ENCODE measurements around the gene CLEC14A.

The CLEC14A gene

DNA sequence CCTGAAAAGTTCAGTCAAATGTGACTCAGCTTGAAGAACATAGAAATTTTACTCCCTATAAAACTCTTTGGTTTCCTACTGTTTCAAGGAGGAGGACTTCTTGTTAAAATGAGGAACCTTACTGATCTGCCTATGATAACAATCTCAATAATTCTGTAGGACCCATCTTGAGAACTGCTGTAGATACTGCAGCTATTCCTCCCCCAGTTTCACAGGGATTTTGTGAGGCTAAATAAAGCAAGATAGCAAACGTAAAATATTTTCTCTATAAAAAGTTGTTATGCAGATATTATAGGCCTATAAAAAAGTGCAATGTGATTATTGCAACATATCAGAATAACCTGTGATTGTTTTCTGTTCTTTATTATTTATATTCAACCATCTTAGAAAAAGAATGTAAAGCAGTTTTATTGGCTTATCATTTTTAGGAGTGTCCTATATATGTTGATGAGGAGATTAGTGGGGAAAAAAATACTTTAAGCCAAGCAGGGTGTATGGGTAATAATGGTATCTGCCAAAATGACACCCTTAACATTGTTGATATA is 12.1 kb downstream of the CLEC14A start:
- TF ChIP-seq, protein P1, sequence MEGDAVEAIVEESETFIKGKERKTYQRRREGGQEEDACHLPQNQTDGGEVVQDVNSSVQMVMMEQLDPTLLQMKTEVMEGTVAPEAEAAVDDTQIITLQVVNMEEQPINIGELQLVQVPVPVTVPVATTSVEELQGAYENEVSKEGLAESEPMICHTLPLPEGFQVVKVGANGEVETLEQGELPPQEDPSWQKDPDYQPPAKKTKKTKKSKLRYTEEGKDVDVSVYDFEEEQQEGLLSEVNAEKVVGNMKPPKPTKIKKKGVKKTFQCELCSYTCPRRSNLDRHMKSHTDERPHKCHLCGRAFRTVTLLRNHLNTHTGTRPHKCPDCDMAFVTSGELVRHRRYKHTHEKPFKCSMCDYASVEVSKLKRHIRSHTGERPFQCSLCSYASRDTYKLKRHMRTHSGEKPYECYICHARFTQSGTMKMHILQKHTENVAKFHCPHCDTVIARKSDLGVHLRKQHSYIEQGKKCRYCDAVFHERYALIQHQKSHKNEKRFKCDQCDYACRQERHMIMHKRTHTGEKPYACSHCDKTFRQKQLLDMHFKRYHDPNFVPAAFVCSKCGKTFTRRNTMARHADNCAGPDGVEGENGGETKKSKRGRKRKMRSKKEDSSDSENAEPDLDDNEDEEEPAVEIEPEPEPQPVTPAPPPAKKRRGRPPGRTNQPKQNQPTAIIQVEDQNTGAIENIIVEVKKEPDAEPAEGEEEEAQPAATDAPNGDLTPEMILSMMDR (IDR thresholded peaks at IDR 0.05; ENCODE audit: low read depth, low read length, missing control alignments) = no peak
- in situ Hi-C loops (cut with HindIII; ENCODE audit: low pct_ligation_motif_present, low sequenced_read_pairs) = no loop called here
- H3K4me3 ChIP-seq (ENCODE audit: low read depth, low read length) = no peak overlapping the region
- H3K27ac ChIP-seq = no peak overlapping the region
- no peaks in the 10 kb centered on the region for H3K27me3 ChIP-seq (replicated peaks)
- DNase-seq = no peak
- no peaks in the 10 kb centered on the region for H3K36me3 ChIP-seq (replicated peaks)

- Histone ChIP-seq H3K27ac (no peak overlapping the region), H3K4me3 (ENCODE audit: low read depth, low read length) (no peak overlapping the region), H3K27me3 (replicated peaks) (no peaks in the 10 kb centered on the region), H3K36me3 (replicated peaks) (no peaks in the 10 kb centered on the region)
- TF ChIP-seq, protein P1 (IDR thresholded peaks at IDR 0.05; ENCODE audit: low read depth, low read length, missing control alignments) = no peak
- no peak for DNase-seq
- in situ Hi-C loops (cut with HindIII; ENCODE audit: low pct_ligation_motif_present, low sequenced_read_pairs) = no loop called here
Measured at GRCh38 chr14:38238878-38239277, 17.0 kb downstream of the CLEC14A start.

GRCh38 chr14:38238332-38238731 is 17.6 kb downstream of the CLEC14A start:
- TF ChIP-seq, protein P1 (IDR thresholded peaks at IDR 0.05; ENCODE audit: low read depth, low read length, missing control alignments) = no peak
- Histone ChIP-seq H3K27ac (no peak overlapping the region), H3K27me3 (replicated peaks) (no peaks in the 10 kb centered on the region), H3K36me3 (replicated peaks) (no peaks in the 10 kb centered on the region), H3K4me3 (ENCODE audit: low read depth, low read length) (no peak overlapping the region)
- DNase-seq = no peak
- in situ Hi-C loops (cut with HindIII; ENCODE audit: low pct_ligation_motif_present, low sequenced_read_pairs) = no loop called here

- H3K36me3 ChIP-seq (replicated peaks) = no peaks in the 10 kb centered on the region
- H3K27me3 ChIP-seq (replicated peaks) = no peaks in the 10 kb centered on the region
- no peak for DNase-seq
- H3K27ac ChIP-seq = no peak overlapping the region
- no peak overlapping the region for H3K4me3 ChIP-seq (ENCODE audit: low read depth, low read length)
- TF ChIP-seq, protein P1 (IDR thresholded peaks at IDR 0.05; ENCODE audit: low read depth, low read length, missing control alignments) = no peak
- in situ Hi-C loops (cut with HindIII; ENCODE audit: low pct_ligation_motif_present, low sequenced_read_pairs) = no loop called here
Measured at GRCh38 chr14:38233218-38233617, 22.7 kb downstream of the CLEC14A start.

DNA sequence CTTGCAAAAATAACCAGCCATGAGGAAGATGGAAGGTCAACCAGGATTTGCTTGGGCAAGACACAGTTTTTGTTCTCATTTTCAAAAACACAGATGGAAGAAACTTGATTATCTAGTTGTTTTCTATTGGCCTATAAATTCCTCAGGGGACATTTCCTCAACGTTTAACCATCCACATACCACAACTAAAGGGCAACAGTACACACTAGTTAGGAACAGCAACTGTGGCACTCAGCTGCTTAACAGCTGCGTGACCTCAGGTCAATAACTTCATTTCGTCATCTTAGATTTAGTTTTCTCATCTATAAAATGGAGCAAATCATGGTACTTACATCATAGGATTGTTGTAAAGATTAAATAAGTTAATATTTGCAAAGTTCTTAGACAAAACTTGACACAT is 29.5 kb downstream of the CLEC14A start:
- Histone ChIP-seq H3K27me3 (replicated peaks) (no peaks in the 10 kb centered on the region), H3K4me3 (ENCODE audit: low read depth, low read length) (no peak overlapping the region), H3K27ac (no peak overlapping the region), H3K36me3 (replicated peaks) (no peaks in the 10 kb centered on the region)
- no peak for DNase-seq
- in situ Hi-C loops (cut with HindIII; ENCODE audit: low pct_ligation_motif_present, low sequenced_read_pairs) = no loop called here
- TF ChIP-seq, protein P1 (IDR thresholded peaks at IDR 0.05; ENCODE audit: low read depth, low read length, missing control alignments) = no peak

DNA sequence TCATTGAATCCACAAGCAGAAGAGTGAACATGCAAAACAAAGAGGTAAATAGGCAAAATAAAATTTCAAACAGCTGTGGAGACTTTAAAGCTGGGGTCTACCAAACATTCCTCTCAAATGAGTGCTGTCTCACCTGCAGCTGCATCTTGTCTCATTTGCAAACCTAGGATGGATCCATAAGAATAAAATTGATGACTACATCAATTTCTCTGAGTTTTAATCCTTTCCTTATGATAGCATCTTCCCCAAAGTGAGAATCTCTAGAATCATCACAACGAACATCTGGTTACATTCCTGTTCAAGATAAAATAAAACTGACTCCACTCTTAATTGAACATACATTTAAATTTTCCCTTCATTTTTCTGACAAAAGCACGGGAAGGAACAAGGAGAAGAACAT is 29.9 kb downstream of the CLEC14A start:
- no peak for DNase-seq
- TF ChIP-seq, protein P1 (IDR thresholded peaks at IDR 0.05; ENCODE audit: low read depth, low read length, missing control alignments) = no peak
- no peaks in the 10 kb centered on the region for H3K27me3 ChIP-seq (replicated peaks)
- H3K4me3 ChIP-seq (ENCODE audit: low read depth, low read length) = no peak overlapping the region
- H3K27ac ChIP-seq = no peak overlapping the region
- in situ Hi-C loops (cut with HindIII; ENCODE audit: low pct_ligation_motif_present, low sequenced_read_pairs) = no loop called here
- H3K36me3 ChIP-seq (replicated peaks) = no peaks in the 10 kb centered on the region
